HG03103 (cell line): ENCODE measurements around the gene R3HDM4.

Source experiments
- ATAC-seq: cut with Tn5 transposase; IDR thresholded peaks from one replicate; pipeline ENCODE4 v1.9.1; 2021; ENCODE audit warnings: low read depth; ENCODE audit not compliant: unreplicated experiment

R3HDM4 gene

GRCh38 chr19:917323-918151 is 4.5 kb upstream of the R3HDM4 start, which contains the start of gene KISS1R:
Gene KISS1R (plus strand): TSS chr19:917333. CDS start chr19:917503, 170 bp downstream.
- no peak for ATAC-seq

GRCh38 chr19:916645-917322 is 3.8 kb upstream of the R3HDM4 start:
- ATAC-seq = no peak

GRCh38 chr19:912181-913079 is 589 bp downstream of the R3HDM4 start:
- ATAC-seq = no peak

- no peak for ATAC-seq
Observed at GRCh38 chr19:911197-912033, 1.6 kb downstream of the R3HDM4 start.

- no peak for ATAC-seq
Observed at GRCh38 chr19:907183-907853, 5.7 kb downstream of the R3HDM4 start.

- ATAC-seq = no peak
Observed at GRCh38 chr19:906480-906879, 6.5 kb downstream of the R3HDM4 start.

- no peak for ATAC-seq
Observed at GRCh38 chr19:904545-904944, 8.5 kb downstream of the R3HDM4 start.

- no peak for ATAC-seq
Observed at GRCh38 chr19:903266-903797, 9.7 kb downstream of the R3HDM4 start.

- no peak for ATAC-seq
Observed at GRCh38 chr19:902446-903226, 10.4 kb downstream of the R3HDM4 start.

GRCh38 chr19:902093-902370 is 11.0 kb downstream of the R3HDM4 start:
- no peak for ATAC-seq

- ATAC-seq = no peak
Observed at GRCh38 chr19:901216-902092, 11.6 kb downstream of the R3HDM4 start.

GRCh38 chr19:900302-901111 is 12.5 kb downstream of the R3HDM4 start:
- no peak for ATAC-seq

GRCh38 chr19:900043-900301 is 13.0 kb downstream of the R3HDM4 start:
- no peak for ATAC-seq

- ATAC-seq = no peak
Observed at GRCh38 chr19:899336-900042, 13.5 kb downstream of the R3HDM4 start.

- ATAC-seq = no peak
Observed at GRCh38 chr19:898663-899062, 14.4 kb downstream of the R3HDM4 start.

GRCh38 chr19:897442-898039 is 15.5 kb downstream of the R3HDM4 start:
- no peak for ATAC-seq
